IgD-negative memory B cell (primary cell): Measurements from ENCODE around the gene YTHDF1. TPM values are rescaled to one million over a fixed set of nuclear protein-coding genes. Genes with fewer than 3 reads are reported as not detected.

Experiments
- H3K27ac Mint-ChIP-seq, 3 donors: one replicate each; pipeline ENCODE4 v1.8.0; 2020 to 2022; ENCODE audit warnings: mild to moderate bottlenecking in 3 of 3, mixed read lengths in 3 of 3, moderate library complexity in 1 of 3
- H3K27me3 Mint-ChIP-seq: one replicate; pipeline ENCODE4 v1.8.0; 2021; ENCODE audit warnings: mixed read lengths
- H3K36me3 Mint-ChIP-seq: one replicate; pipeline ENCODE4 v1.8.0; 2020; ENCODE audit warnings: mild to moderate bottlenecking, mixed read lengths
- H3K4me1 Mint-ChIP-seq, 3 donors: one replicate each; pipeline ENCODE4 v1.8.0; 2020 to 2022; ENCODE audit warnings: mixed read lengths in 3 of 3, mild to moderate bottlenecking in 1 of 3
- H3K4me3 Mint-ChIP-seq, 4 donors: one replicate each; pipeline ENCODE4 v1.8.0; 2020 to 2022; ENCODE audit warnings: mild to moderate bottlenecking in 4 of 4, mixed read lengths in 4 of 4, moderate library complexity in 3 of 4
- H3K9me3 Mint-ChIP-seq, 3 donors: one replicate each; pipeline ENCODE4 v1.8.0; 2020 to 2021; ENCODE audit warnings: mixed read lengths in 3 of 3, mild to moderate bottlenecking in 1 of 3
- polyA plus RNA-seq: library from polyadenylated mRNA; unstranded; fragments of 300-500 nt; fragmentation: Illumina TruSeq; gene quantifications from one replicate; pipeline ENCODE4 v1.2.3, GENCODE V29; 2021

YTHDF1 gene
- polyA plus RNA-seq, 1 donor from 2014 or later, result 17.4 TPM

GRCh38 chr20:63174309-63175037 lies 41.5 kb downstream of the YTHDF1 start:
- Mint-ChIP-seq H3K36me3 (no peaks in the 10 kb centered on the region), H3K4me1 (peaks cover 0 to 4% (median 3%) of the 10 kb centered on the region in 3 donors), H3K4me3 (peak overlapping the region in 2 of 4 donors; percentile 30 to 68), H3K27me3 (peaks cover 26% of the 10 kb centered on the region), H3K9me3 (no peaks in the 10 kb centered on the region), H3K27ac (no peak overlapping the region)

DNA sequence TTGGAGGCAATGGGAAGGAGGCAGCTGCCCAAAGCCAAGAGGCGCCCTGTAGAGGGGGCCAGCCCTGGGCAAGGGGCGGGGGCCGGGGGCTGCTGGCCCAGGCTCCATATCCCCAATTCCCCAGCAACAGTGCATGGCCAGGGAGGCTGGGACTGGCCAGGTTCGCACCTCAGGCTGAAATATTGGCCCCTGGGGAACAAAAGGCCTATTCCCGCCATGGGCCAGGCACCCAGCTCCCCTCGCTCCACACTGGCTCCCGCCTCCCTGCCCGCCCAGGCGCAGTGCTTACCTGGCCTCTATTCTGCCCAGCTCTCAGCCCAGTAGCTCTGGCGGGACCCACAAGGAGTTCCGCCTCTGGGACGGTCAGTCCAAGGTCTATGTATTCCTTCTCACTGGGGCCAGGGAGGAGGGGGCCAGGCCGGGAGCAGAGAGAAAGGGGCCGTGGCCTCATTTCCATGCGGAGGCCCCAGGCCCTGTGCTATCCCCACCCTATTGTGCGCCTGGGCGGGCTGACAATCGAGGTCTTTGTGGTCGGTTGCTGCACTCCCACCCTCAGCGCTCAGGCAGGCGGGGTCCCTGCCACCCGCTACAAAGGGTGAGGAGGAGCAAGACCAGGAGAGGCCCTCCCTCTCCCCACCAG lies 42.3 kb downstream of the YTHDF1 start:
- H3K27me3 Mint-ChIP-seq, result peaks cover 23% of the 10 kb centered on the region
- H3K4me1 Mint-ChIP-seq, result peaks cover 0 to 4% (median 1%) of the 10 kb centered on the region in 3 donors
- H3K4me3 Mint-ChIP-seq, result no peak overlapping the region
- no peak overlapping the region for H3K27ac Mint-ChIP-seq
- H3K9me3 Mint-ChIP-seq, result no peaks in the 10 kb centered on the region
- H3K36me3 Mint-ChIP-seq, result no peaks in the 10 kb centered on the region

GRCh38 chr20:63172726-63173125 lies 43.2 kb downstream of the YTHDF1 start:
- H3K36me3 Mint-ChIP-seq, result no peaks in the 10 kb centered on the region
- H3K27ac Mint-ChIP-seq, result no peak overlapping the region
- H3K4me3 Mint-ChIP-seq, result no peak overlapping the region
- no peaks in the 10 kb centered on the region for H3K9me3 Mint-ChIP-seq
- H3K27me3 Mint-ChIP-seq, result peaks cover 21% of the 10 kb centered on the region
- H3K4me1 Mint-ChIP-seq, result peaks cover 0 to 3% (median 1%) of the 10 kb centered on the region in 3 donors

GRCh38 chr20:63171991-63172390 lies 43.9 kb downstream of the YTHDF1 start:
- Mint-ChIP-seq H3K4me3 (peak overlapping the region in 1 of 4 donors; percentile 78), H3K27me3 (peaks cover 20% of the 10 kb centered on the region), H3K9me3 (no peaks in the 10 kb centered on the region), H3K36me3 (no peaks in the 10 kb centered on the region), H3K4me1 (peaks cover 0 to 3% (median 1%) of the 10 kb centered on the region in 3 donors), H3K27ac (no peak overlapping the region)

DNA sequence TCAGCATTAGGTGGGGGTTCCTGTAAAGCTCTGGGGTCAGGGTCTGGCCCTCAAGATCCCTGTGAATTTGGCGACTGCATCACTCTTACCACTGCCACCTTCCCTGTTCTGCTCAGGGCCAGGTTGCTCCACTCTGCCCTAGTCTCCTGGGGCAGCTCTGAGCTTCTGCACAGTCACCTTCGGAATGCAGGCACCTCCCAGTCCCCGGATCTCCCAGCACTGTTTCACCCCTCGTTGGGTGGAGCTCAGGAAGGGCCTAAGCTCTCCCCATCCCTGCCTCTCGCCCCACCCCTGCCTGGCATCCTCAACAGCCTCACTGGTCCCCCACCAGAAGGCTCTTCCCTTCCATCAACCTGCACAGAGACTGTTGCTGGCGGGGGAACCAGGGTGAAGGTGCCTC lies 46.2 kb downstream of the YTHDF1 start:
- H3K36me3 Mint-ChIP-seq, result peaks cover 2% of the 10 kb centered on the region
- H3K27me3 Mint-ChIP-seq, result peaks cover 12% of the 10 kb centered on the region
- no peaks in the 10 kb centered on the region for H3K9me3 Mint-ChIP-seq
- H3K4me1 Mint-ChIP-seq, result no peaks in the 10 kb centered on the region
- no peak overlapping the region for H3K27ac Mint-ChIP-seq
- H3K4me3 Mint-ChIP-seq, result no peak overlapping the region

DNA sequence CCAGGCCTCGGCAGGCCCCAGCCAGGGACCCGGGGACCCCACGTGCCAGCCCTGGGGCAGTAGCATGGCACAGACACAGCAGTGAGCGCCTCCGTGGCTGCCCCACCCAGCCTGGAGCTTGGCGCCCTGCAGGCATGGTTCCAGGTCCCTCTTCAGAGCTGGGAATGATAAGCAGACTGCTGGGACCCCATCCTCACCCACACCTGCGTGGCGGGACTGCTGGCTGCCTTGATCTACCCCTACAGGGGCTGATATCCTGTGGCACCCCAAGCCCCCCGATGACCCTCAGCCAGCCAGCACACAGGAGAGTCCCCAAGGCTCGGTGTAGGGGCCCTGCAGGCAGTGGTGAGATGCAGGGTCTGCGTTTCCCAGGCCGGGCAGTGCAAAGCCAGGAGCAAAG lies 47.1 kb downstream of the YTHDF1 start:
- peaks cover 2% of the 10 kb centered on the region for H3K36me3 Mint-ChIP-seq
- no peaks in the 10 kb centered on the region for H3K4me1 Mint-ChIP-seq
- H3K27ac Mint-ChIP-seq, result no peak overlapping the region
- H3K4me3 Mint-ChIP-seq, result no peak overlapping the region
- H3K9me3 Mint-ChIP-seq, result no peaks in the 10 kb centered on the region
- H3K27me3 Mint-ChIP-seq, result peaks cover 11% of the 10 kb centered on the region

GRCh38 chr20:63167918-63168520 lies 47.9 kb downstream of the YTHDF1 start:
- Mint-ChIP-seq H3K4me3 (no peak overlapping the region), H3K27ac (no peak overlapping the region), H3K36me3 (peaks cover 2% of the 10 kb centered on the region), H3K4me1 (no peaks in the 10 kb centered on the region), H3K9me3 (no peaks in the 10 kb centered on the region), H3K27me3 (peaks cover 16% of the 10 kb centered on the region)

- H3K9me3 Mint-ChIP-seq, result no peaks in the 10 kb centered on the region
- no peak overlapping the region for H3K4me3 Mint-ChIP-seq
- no peaks in the 10 kb centered on the region for H3K4me1 Mint-ChIP-seq
- H3K27me3 Mint-ChIP-seq, result peaks cover 16% of the 10 kb centered on the region
- H3K36me3 Mint-ChIP-seq, result peaks cover 2% of the 10 kb centered on the region
- no peak overlapping the region for H3K27ac Mint-ChIP-seq
Measured at GRCh38 chr20:63167026-63167917, 48.7 kb downstream of the YTHDF1 start.

DNA sequence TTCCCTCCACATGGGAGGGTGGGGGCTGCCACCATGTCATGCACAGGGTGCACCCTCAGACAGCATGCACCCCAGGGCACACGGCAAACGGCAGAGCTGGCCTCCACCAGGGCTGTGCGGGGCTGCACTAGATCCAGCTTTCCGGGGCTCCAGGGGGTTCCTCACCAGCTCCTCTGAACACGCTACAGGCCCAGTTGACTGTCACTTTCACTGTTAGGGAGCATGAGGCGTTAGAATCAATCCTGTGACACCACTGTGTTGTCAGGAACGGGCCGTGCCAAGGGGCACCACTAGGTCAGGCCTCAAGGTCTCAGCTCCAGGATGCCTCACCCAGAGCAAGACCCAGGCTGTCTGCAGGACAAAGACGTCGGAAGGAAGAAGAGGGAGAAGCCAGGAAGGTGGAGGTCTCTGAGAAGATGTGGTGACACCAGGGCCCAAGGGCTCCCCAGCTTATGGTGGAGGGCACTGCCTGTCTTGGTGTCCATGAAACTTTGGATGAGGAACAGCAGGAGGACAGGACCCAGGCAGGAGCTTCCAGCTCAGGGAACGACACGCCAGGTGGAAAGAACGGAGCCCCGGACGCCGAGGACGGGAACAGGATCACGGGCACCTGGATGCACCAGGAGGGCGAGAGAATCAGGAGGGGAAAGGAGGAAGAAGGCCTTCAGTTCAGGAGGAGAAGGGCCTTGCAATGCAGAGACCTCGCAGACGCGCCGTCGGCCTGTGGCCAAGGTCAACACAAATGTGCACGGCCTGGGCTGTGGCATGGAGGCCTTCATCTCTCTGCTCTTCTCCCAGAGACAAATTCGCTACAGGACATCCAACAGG lies 49.5 kb downstream of the YTHDF1 start:
- Mint-ChIP-seq H3K9me3 (no peaks in the 10 kb centered on the region), H3K27me3 (peaks cover 15% of the 10 kb centered on the region), H3K4me3 (no peak overlapping the region), H3K36me3 (peaks cover 2% of the 10 kb centered on the region), H3K4me1 (no peaks in the 10 kb centered on the region), H3K27ac (peak overlapping the region in 1 of 3 donors; percentile 77)

GRCh38 chr20:63165356-63166192 lies 50.4 kb downstream of the YTHDF1 start:
- no peak overlapping the region for H3K27ac Mint-ChIP-seq
- peaks cover 19% of the 10 kb centered on the region for H3K27me3 Mint-ChIP-seq
- H3K9me3 Mint-ChIP-seq, result no peaks in the 10 kb centered on the region
- H3K4me3 Mint-ChIP-seq, result no peak overlapping the region
- no peaks in the 10 kb centered on the region for H3K4me1 Mint-ChIP-seq
- H3K36me3 Mint-ChIP-seq, result peaks cover 2% of the 10 kb centered on the region

DNA sequence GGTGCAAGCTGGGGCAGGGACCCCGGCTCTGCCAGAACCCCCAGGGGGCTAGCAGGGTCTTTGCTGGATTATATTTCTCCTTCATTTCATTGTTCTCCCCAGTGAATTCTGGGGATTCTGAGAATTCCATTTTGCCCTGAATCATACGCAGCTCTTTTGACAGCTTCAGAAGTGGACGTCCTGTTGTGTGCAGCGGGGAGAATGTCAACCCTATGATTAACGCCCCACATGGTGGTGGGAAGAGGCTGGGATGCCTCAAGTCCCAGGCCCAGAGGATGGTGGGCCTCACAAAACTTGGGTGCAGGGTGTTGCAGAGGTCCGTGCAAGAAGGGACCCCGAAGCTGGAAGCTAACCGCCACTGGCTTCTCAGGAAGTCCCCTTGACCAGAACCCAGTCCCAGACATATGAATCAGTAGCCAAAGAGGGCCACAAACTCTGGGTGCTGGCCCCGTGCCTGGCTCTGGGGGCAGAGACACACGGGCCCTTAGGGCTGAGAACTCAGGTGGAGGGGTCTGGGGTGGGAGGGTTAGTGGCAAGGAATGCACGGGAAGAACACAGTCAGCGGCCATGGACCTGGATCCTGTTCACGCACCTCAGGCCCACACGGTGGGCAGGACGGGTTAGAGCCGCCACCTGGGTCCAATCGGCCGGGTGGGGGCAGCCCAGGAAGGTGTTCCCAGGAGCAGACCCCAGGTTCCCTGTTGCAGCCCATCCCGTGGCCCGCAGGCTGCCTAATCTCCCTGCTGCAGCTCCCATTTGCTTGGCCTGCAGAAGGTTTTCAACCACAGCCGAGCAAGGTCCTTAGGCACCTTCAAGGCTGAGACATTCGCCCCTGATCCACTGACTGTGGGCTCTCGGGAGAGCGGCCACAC lies 51.2 kb downstream of the YTHDF1 start:
- Mint-ChIP-seq H3K9me3 (no peaks in the 10 kb centered on the region), H3K36me3 (peaks cover 2% of the 10 kb centered on the region), H3K27ac (peak overlapping the region in 1 of 3 donors; percentile 57), H3K4me3 (no peak overlapping the region), H3K4me1 (no peaks in the 10 kb centered on the region), H3K27me3 (peaks cover 16% of the 10 kb centered on the region)

- Mint-ChIP-seq H3K27me3 (peaks cover 16% of the 10 kb centered on the region), H3K9me3 (no peaks in the 10 kb centered on the region), H3K36me3 (peaks cover 2% of the 10 kb centered on the region), H3K4me3 (no peak overlapping the region), H3K27ac (no peak overlapping the region), H3K4me1 (no peaks in the 10 kb centered on the region)
Measured at GRCh38 chr20:63163596-63164483, 52.1 kb downstream of the YTHDF1 start.
